Hepatocyte (in vitro differentiated cells): ENCODE results near the gene RNF227. TPM values are rescaled to one million over a fixed set of nuclear protein-coding genes. Genes with fewer than 3 reads are reported as not detected.

Experiments
- DNase-seq: peaks from one replicate; pipeline ENCODE4 v3.0.0-alpha.2; 2016; ENCODE audit warnings: low spot score
- H2AFZ ChIP-seq: fragments of 200-600 bp; sonication (generic); 2 replicates; pipeline ENCODE4 v1.6.0; 2016; ENCODE audit warnings: antibody characterized with exemption, mild to moderate bottlenecking
- H3K27ac ChIP-seq: fragments of 200-600 bp; sonication (generic); 2 replicates; pipeline ENCODE4 v1.5.1; 2016; ENCODE audit warnings: mild to moderate bottlenecking
- H3K27me3 ChIP-seq: fragments of 200-600 bp; sonication (generic); 2 replicates; pipeline ENCODE4 v1.6.1; 2016
- H3K36me3 ChIP-seq: fragments of 200-600 bp; sonication (generic); replicated peaks from 2 replicates; pipeline ENCODE4 v1.5.1; 2016; ENCODE audit warnings: low read depth; ENCODE audit not compliant: insufficient read depth
- H3K4me1 ChIP-seq: fragments of 200-600 bp; sonication (generic); 2 replicates; pipeline ENCODE4 v1.5.1; 2016; ENCODE audit warnings: mild to moderate bottlenecking, moderate library complexity; ENCODE audit not compliant: insufficient read depth
- H3K4me2 ChIP-seq: fragments of 200-600 bp; sonication (generic); 2 replicates; pipeline ENCODE4 v1.6.0; 2016
- H3K4me3 ChIP-seq: fragments of 200-600 bp; sonication (generic); 2 replicates; pipeline ENCODE4 v1.5.1; 2016; ENCODE audit warnings: mild to moderate bottlenecking
- H3K79me2 ChIP-seq: fragments of 200-600 bp; sonication (generic); 2 replicates; pipeline ENCODE4 v1.6.0; 2017; ENCODE audit warnings: mild to moderate bottlenecking
- H3K9me2 ChIP-seq: fragments of 200-600 bp; sonication (generic); replicated peaks from 2 replicates; pipeline ENCODE4 v1.6.0; 2017; ENCODE audit warnings: mild to moderate bottlenecking; ENCODE audit not compliant: insufficient read depth
- H3K9me3 ChIP-seq: fragments of 200-600 bp; sonication (generic); 2 replicates; pipeline ENCODE4 v1.5.1; 2016; ENCODE audit warnings: low read depth, mild to moderate bottlenecking
- H4K20me1 ChIP-seq: fragments of 200-600 bp; sonication (generic); 2 replicates; pipeline ENCODE4 v1.6.0; 2016; ENCODE audit warnings: mild to moderate bottlenecking; ENCODE audit not compliant: insufficient read depth, poor library complexity, severe bottlenecking
- CTCF ChIP-seq: fragments of 200-600 bp; sonication (generic); IDR thresholded peaks from 2 replicates; pipeline ENCODE4 v1.5.1; 2016; ENCODE audit warnings: antibody characterized with exemption, mild to moderate bottlenecking; ENCODE audit not compliant: poor library complexity
- EZH2 ChIP-seq: fragments of 200-600 bp; sonication (generic); IDR thresholded peaks from 2 replicates; pipeline ENCODE4 v1.6.1; 2016; ENCODE audit warnings: antibody characterized with exemption, mild to moderate bottlenecking, borderline replicate concordance
- EZH2phosphoT487 ChIP-seq: fragments of 200-600 bp; sonication (generic); IDR thresholded peaks from one replicate; pipeline ENCODE4 v1.6.1; 2018; ENCODE audit warnings: antibody characterized with exemption, mild to moderate bottlenecking, low read depth, moderate library complexity; ENCODE audit not compliant: unreplicated experiment, severe bottlenecking
- WGBS: methylation state at CpG from one replicate; pipeline ENCODE4 v1.1.6; 2016; ENCODE audit warnings: low lambda C conversion rate; ENCODE audit errors: missing lambda C conversion rate; 5-methylcytosine and 5-hydroxymethylcytosine counted together
- polyA plus RNA-seq: library from polyadenylated mRNA; unstranded; fragments of >200 nt; fragmentation: Nextera tagmentation; extraction: Ambion mirVana; gene quantifications from 2 replicates; pipeline ENCODE4 v1.2.1, GENCODE V29; 2016
- total RNA-seq: library from RNA; depleted of rRNA; stranded (reverse); fragments of >200 nt; gene quantifications from 2 replicates; pipeline ENCODE4 v1.2.3, GENCODE V29; 2014

Gene RNF227
- total and polyA plus RNA-seq, 2 experiments from 2014 or later = 2.5 to 3.5 TPM

DNA sequence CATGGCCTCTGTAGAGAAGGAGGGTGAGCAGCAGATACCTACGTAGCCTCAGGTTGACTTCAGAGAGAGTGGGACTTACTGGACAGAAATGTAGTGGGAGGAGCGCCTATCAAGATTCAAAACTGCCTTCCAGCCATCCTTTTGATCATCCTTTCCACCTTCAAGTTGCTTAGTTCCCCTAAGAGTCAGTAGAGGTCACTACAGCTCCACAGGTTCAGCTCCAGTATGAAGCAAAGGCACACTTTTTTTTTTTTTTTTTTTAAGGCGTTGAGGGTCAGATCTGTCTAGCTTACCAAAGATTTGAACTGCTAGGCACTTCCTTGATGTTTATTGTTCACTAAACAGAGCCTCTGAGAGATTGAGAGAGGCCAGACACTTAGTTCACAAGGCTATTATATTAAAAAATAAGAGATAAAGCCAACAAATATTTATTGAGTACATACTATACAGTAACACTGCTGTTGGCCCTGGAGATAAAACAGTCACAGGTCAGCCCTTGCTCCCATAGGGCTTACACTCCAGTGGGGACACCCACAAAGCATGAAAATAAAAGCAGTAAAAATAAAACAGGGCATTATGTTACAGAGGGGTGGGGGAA is 3.1 kb downstream of the RNF227 start:
- Histone ChIP-seq H3K36me3 (no peaks in the 10 kb centered on the region), H4K20me1 (no peaks in the 10 kb centered on the region), H3K9me2 (no peaks in the 10 kb centered on the region), H3K4me2 (no peak overlapping the region), H3K27me3 (no peaks in the 10 kb centered on the region), H3K9me3 (no peaks in the 10 kb centered on the region), H3K4me3 (no peak overlapping the region), H3K79me2 (no peaks in the 10 kb centered on the region), H2AFZ (no peak overlapping the region), H3K27ac (no peak overlapping the region), H3K4me1 (peaks cover 17% of the 10 kb centered on the region)
- no peak for TF ChIP-seq EZH2
- peak; percentile 70 for TF ChIP-seq CTCF
- TF ChIP-seq EZH2phosphoT487 = no peak
- WGBS = 39% methylated on average over 3 of the region's 3 CpGs
- peak; percentile 80 for DNase-seq

DNA sequence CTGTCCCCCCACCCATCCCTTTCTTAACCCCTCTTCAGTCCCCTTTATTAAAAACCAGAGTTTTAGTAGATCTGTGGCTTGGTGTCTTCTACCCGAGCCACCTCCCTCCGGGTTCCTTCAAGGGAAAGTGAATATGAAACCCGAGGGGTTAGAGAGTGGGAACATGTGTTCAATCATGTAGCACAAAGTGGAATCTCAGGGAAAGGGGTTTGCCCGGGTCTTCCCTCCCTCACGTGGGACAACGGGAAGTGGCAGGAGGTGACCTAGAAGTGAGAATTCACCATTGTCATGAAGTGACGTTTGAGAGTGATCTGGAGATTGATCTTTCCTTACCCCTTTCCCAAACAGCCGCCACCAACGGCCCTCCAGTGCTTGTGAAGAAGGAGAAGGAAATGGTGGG is 5.0 kb downstream of the RNF227 start:
- Histone ChIP-seq H3K27ac (no peak overlapping the region), H2AFZ (no peak overlapping the region), H3K9me2 (no peaks in the 10 kb centered on the region), H3K4me2 (no peak overlapping the region), H3K4me1 (peaks cover 10% of the 10 kb centered on the region), H3K4me3 (no peak overlapping the region), H3K9me3 (no peaks in the 10 kb centered on the region), H4K20me1 (no peaks in the 10 kb centered on the region), H3K36me3 (no peaks in the 10 kb centered on the region), H3K27me3 (no peaks in the 10 kb centered on the region), H3K79me2 (no peaks in the 10 kb centered on the region)
- 89% methylated on average over 8 of the region's 9 CpGs for WGBS
- DNase-seq = no peak
- TF ChIP-seq EZH2 (no peak), EZH2phosphoT487 (no peak), CTCF (no peak)

DNA sequence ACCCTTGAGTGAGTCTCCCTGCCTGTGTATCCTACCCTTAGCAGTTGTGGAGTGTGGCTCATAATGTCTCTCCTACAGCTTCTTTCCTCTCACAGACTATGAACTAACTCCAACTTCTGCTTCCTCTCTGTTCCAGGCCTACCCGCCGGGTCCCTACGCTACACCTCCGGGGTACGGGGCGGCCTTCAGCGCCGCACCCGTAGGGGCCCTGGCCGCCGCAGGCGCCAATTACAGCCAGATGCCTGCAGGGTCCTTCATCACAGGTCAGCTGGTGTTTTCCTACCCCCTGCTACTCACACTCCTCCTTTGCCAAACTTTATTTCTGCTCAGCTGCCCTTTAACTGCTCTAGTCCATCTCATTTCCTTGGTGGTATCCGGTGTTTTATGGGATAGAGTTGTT is 5.4 kb downstream of the RNF227 start:
- H3K79me2 ChIP-seq = no peaks in the 10 kb centered on the region
- H3K4me2 ChIP-seq = no peak overlapping the region
- WGBS = 96% methylated on average over 13 of the region's 13 CpGs
- H3K27me3 ChIP-seq = no peaks in the 10 kb centered on the region
- no peaks in the 10 kb centered on the region for H3K9me2 ChIP-seq
- TF ChIP-seq EZH2 = no peak
- TF ChIP-seq CTCF = no peak
- TF ChIP-seq EZH2phosphoT487 = no peak
- H2AFZ ChIP-seq = no peak overlapping the region
- H3K36me3 ChIP-seq = no peaks in the 10 kb centered on the region
- no peak overlapping the region for H3K27ac ChIP-seq
- H3K4me3 ChIP-seq = no peak overlapping the region
- no peak for DNase-seq
- peaks cover 9% of the 10 kb centered on the region for H3K4me1 ChIP-seq
- H3K9me3 ChIP-seq = no peaks in the 10 kb centered on the region
- H4K20me1 ChIP-seq = no peaks in the 10 kb centered on the region
